GM23338 (cell line): ENCODE measurements around the gene NDUFAF8. TPM values are rescaled to one million over a fixed set of nuclear protein-coding genes. Genes with fewer than 3 reads are reported as not detected.

Source experiments
- ATAC-seq: fragments of 200-7000 bp; cut with Tn5 transposase; 3 replicates; pipeline ENCODE4 v1.9.1; 2020
- DNase-seq: peaks from one replicate; pipeline ENCODE4 v3.0.0-alpha.2; 2015; ENCODE audit warnings: low spot score
- H2AFZ ChIP-seq: fragments of 200-600 bp; sonication (generic); 2 replicates; pipeline ENCODE4 v1.8.0; 2016; ENCODE audit warnings: antibody characterized with exemption, mild to moderate bottlenecking, moderate library complexity
- H3F3A ChIP-seq: fragments of 200-600 bp; sonication (generic); replicated peaks from 2 replicates; pipeline ENCODE4 v1.8.0; 2017; ENCODE audit warnings: antibody characterized with exemption, mixed run types, low read depth
- H3K27ac ChIP-seq: fragments of 200-600 bp; sonication (generic); 2 replicates; pipeline ENCODE4 v1.6.1; 2016; ENCODE audit warnings: low read depth
- H3K27me3 ChIP-seq: fragments of 200-600 bp; sonication (generic); 2 replicates; pipeline ENCODE4 v1.8.0; 2016; ENCODE audit warnings: mild to moderate bottlenecking, mixed run types, moderate library complexity; ENCODE audit not compliant: insufficient read depth
- H3K36me3 ChIP-seq: fragments of 200-600 bp; sonication (generic); 2 replicates; pipeline ENCODE4 v1.8.0; 2016; ENCODE audit warnings: mild to moderate bottlenecking; ENCODE audit not compliant: insufficient read depth
- H3K4me1 ChIP-seq: fragments of 200-600 bp; sonication (generic); 2 replicates; pipeline ENCODE4 v1.8.0; 2016; ENCODE audit warnings: mild to moderate bottlenecking, moderate library complexity; ENCODE audit not compliant: insufficient read depth
- H3K4me2 ChIP-seq: fragments of 200-600 bp; sonication (generic); 2 replicates; pipeline ENCODE4 v1.7.1; 2017; ENCODE audit warnings: mixed run types
- H3K4me3 ChIP-seq: fragments of 200-600 bp; sonication (generic); 2 replicates; pipeline ENCODE4 v1.6.1; 2016; ENCODE audit warnings: mixed run types
- H3K79me2 ChIP-seq: fragments of 200-600 bp; sonication (generic); replicated peaks from 2 replicates; pipeline ENCODE4 v1.8.0; 2017; ENCODE audit warnings: mild to moderate bottlenecking; ENCODE audit not compliant: insufficient read depth
- H3K9me2 ChIP-seq: fragments of 200-600 bp; sonication (generic); 2 replicates; pipeline ENCODE4 v1.8.0; 2017; ENCODE audit not compliant: insufficient read depth
- H4K20me1 ChIP-seq: fragments of 200-600 bp; sonication (generic); replicated peaks from 2 replicates; pipeline ENCODE4 v1.8.0; 2017; ENCODE audit warnings: mild to moderate bottlenecking; ENCODE audit not compliant: insufficient read depth
- H3K27ac Mint-ChIP-seq: 2 replicates; pipeline ENCODE4 v1.8.0; 2020; ENCODE audit warnings: inconsistent platforms, mild to moderate bottlenecking, moderate library complexity, mixed read lengths
- H3K27me3 Mint-ChIP-seq: 3 replicates; pipeline ENCODE4 v1.8.0; 2022; ENCODE audit warnings: low read depth, mild to moderate bottlenecking, moderate library complexity, mixed read lengths, inconsistent platforms; ENCODE audit not compliant: insufficient read depth, poor library complexity
- H3K36me3 Mint-ChIP-seq: 3 replicates; pipeline ENCODE4 v1.8.0; 2021; ENCODE audit warnings: low read depth, mild to moderate bottlenecking, inconsistent platforms, moderate library complexity, mixed read lengths
- H3K4me1 Mint-ChIP-seq: 3 replicates; pipeline ENCODE4 v1.8.0; 2020; ENCODE audit warnings: mild to moderate bottlenecking, inconsistent platforms, mixed read lengths
- H3K4me3 Mint-ChIP-seq: 3 replicates; pipeline ENCODE4 v1.8.0; 2021; ENCODE audit warnings: moderate library complexity, mild to moderate bottlenecking, inconsistent platforms, mixed read lengths
- H3K9me3 Mint-ChIP-seq: 3 replicates; pipeline ENCODE4 v1.8.0; 2020; ENCODE audit warnings: moderate library complexity, mild to moderate bottlenecking, inconsistent platforms, mixed read lengths
- CREB1 ChIP-seq: fragments of 250-450 bp; sonication (Bioruptor Pico); IDR thresholded peaks from 2 replicates; pipeline ENCODE4 v1.5.0; 2020; ENCODE audit warnings: low read depth, mild to moderate bottlenecking, moderate library complexity
- CTCF ChIP-seq, 2 experiments: fragments of 200-600 bp in 1 of 2; sonication (generic) in 1 of 2; conservative IDR thresholded peaks; 2 replicates each; pipeline versions ENCODE4 v1.5.1 to v1.6.1; 2016 to 2017; ENCODE audit warnings: antibody characterized with exemption in 2 of 2, low read depth in 2 of 2, mild to moderate bottlenecking in 2 of 2, moderate library complexity in 1 of 2
- ETS1 ChIP-seq: IDR thresholded peaks from 2 replicates; pipeline ENCODE4 v1.6.1; 2016; ENCODE audit warnings: antibody characterized with exemption
- EZH2 ChIP-seq: fragments of 200-600 bp; sonication (generic); IDR thresholded peaks from one replicate; pipeline ENCODE4 v1.8.0; 2017; ENCODE audit warnings: antibody characterized with exemption, mild to moderate bottlenecking, low read depth; ENCODE audit not compliant: unreplicated experiment
- EZH2phosphoT487 ChIP-seq: fragments of 200-600 bp; sonication (generic); IDR thresholded peaks from one replicate; pipeline ENCODE4 v1.8.1; 2018; ENCODE audit warnings: antibody characterized with exemption; ENCODE audit not compliant: unreplicated experiment
- JUNB ChIP-seq: IDR thresholded peaks from one replicate; pipeline ENCODE4 v1.6.1; 2016; ENCODE audit warnings: antibody characterized with exemption; ENCODE audit not compliant: unreplicated experiment
- POLR2AphosphoS5 ChIP-seq: IDR thresholded peaks from 2 replicates; pipeline ENCODE4 v1.6.1; 2016; ENCODE audit warnings: antibody characterized with exemption, low read depth
- REST ChIP-seq: IDR thresholded peaks from one replicate; pipeline ENCODE4 v1.6.1; 2018; ENCODE audit warnings: antibody characterized with exemption; ENCODE audit not compliant: unreplicated experiment
- STAT1 ChIP-seq: IDR thresholded peaks from one replicate; pipeline ENCODE4 v1.6.1; 2016; ENCODE audit warnings: antibody characterized with exemption; ENCODE audit not compliant: unreplicated experiment
- ZNF114 ChIP-seq: fragments of 250-450 bp; sonication (Bioruptor Pico); IDR thresholded peaks from 2 replicates; pipeline ENCODE4 v1.5.0; 2020; ENCODE audit warnings: mild to moderate bottlenecking, moderate library complexity
- ZNF331 ChIP-seq: fragments of 250-450 bp; sonication (Bioruptor Pico); IDR thresholded peaks from 2 replicates; pipeline ENCODE4 v1.5.0; 2020; ENCODE audit warnings: low read depth, mild to moderate bottlenecking, moderate library complexity
- ZNF462 ChIP-seq: fragments of 250-450 bp; sonication (Bioruptor Pico); IDR thresholded peaks from 2 replicates; pipeline ENCODE4 v1.5.0; 2020; ENCODE audit warnings: mild to moderate bottlenecking, moderate library complexity
- polyA plus RNA-seq: library from polyadenylated mRNA; unstranded; fragments of >200 nt; fragmentation: Nextera tagmentation; extraction: Ambion mirVana; gene quantifications from 2 replicates; pipeline ENCODE4 v1.2.1, GENCODE V29; 2016
- total RNA-seq: library from RNA; depleted of rRNA; stranded (reverse); fragments of >200 nt; shearing (Covaris generic); gene quantifications from 2 replicates; pipeline ENCODE4 v1.2.3, GENCODE V29; 2014

NDUFAF8 gene
- total and polyA plus RNA-seq, 2 experiments from 2014 or later, result 21.5 to 156 TPM

GRCh38 chr17:81206657-81207056 is 32.5 kb upstream of the NDUFAF8 start:
- H3F3A ChIP-seq, result no peaks in the 10 kb centered on the region; the same call in 1 of the 2 replicates
- H4K20me1 ChIP-seq, result no peaks in the 10 kb centered on the region
- H3K4me3 ChIP-seq, result no peak overlapping the region
- no peaks in the 10 kb centered on the region; the same call in 2 of the 3 replicates for H3K9me3 Mint-ChIP-seq
- H2AFZ ChIP-seq, result no peak overlapping the region
- H3K4me2 ChIP-seq, result no peak overlapping the region
- no peak for DNase-seq
- H3K4me3 Mint-ChIP-seq, result no peak overlapping the region
- H3K9me2 ChIP-seq, result no peaks in the 10 kb centered on the region
- H3K27ac ChIP-seq, result no peak overlapping the region
- no peaks in the 10 kb centered on the region for H3K27me3 ChIP-seq
- no peaks in the 10 kb centered on the region for H3K4me1 ChIP-seq
- no peaks in the 10 kb centered on the region for H3K4me1 Mint-ChIP-seq
- H3K79me2 ChIP-seq, result peaks cover 1% of the 10 kb centered on the region
- H3K27me3 Mint-ChIP-seq, result peaks cover 5% of the 10 kb centered on the region
- no peak for ATAC-seq
- no peak overlapping the region for H3K27ac Mint-ChIP-seq
- H3K36me3 Mint-ChIP-seq, result peaks cover under 1% of the 10 kb centered on the region
- TF ChIP-seq STAT1 (no peak), JUNB (no peak), ZNF114 (CRISPR knock-in tag) (no peak), REST (no peak), ZNF462 (no peak), POLR2AphosphoS5 (no peak), CREB1 (CRISPR knock-in tag) (no peak), EZH2phosphoT487 (no peak), ZNF331 (CRISPR knock-in tag) (no peak), EZH2 (no peak), ETS1 (no peak), CTCF (conservative IDR thresholded peaks at IDR 0.05; ENCODE audit: low read depth in 2 of 2) (no peak)
- H3K36me3 ChIP-seq, result no peaks in the 10 kb centered on the region
